HepG2 (cell line): ENCODE measurements around the gene ANKRD27. TPM values are rescaled to one million over a fixed set of nuclear protein-coding genes. Genes with fewer than 3 reads are reported as not detected.

Experiments
- ESRRA ChIP-seq: sonication (generic); formaldehyde crosslinking; IDR thresholded peaks from 2 replicates; pipeline ENCODE4 v1.5.1; 2020; ENCODE audit warnings: mild to moderate bottlenecking, low read depth, missing genetic modification reagents
- GATAD1 ChIP-seq: IDR thresholded peaks from 2 replicates; pipeline ENCODE4 v1.6.1; 2016; ENCODE audit warnings: missing genetic modification reagents, missing compliant biosample characterization
- GRHL1 ChIP-seq: sonication (generic); formaldehyde crosslinking; conservative IDR thresholded peaks from 2 replicates; pipeline ENCODE4 v1.8.0; 2022; ENCODE audit warnings: missing genetic modification reagents
- KMT2B ChIP-seq: IDR thresholded peaks from 2 replicates; pipeline ENCODE4 v1.6.1; 2016; ENCODE audit warnings: missing genetic modification reagents, missing compliant biosample characterization
- MYPOP ChIP-seq: sonication (generic); formaldehyde crosslinking; IDR thresholded peaks from 2 replicates; pipeline ENCODE4 v1.8.1; 2023; ENCODE audit warnings: mild to moderate bottlenecking, moderate library complexity, missing genetic modification reagents
- PBX3 ChIP-seq: sonication (generic); formaldehyde crosslinking; IDR thresholded peaks from 2 replicates; pipeline ENCODE4 v1.8.1; 2023; ENCODE audit warnings: missing genetic modification reagents, inconsistent platforms, borderline replicate concordance
- POGZ ChIP-seq: sonication (generic); formaldehyde crosslinking; IDR thresholded peaks from 2 replicates; pipeline ENCODE4 v1.4.0; 2020; ENCODE audit warnings: mild to moderate bottlenecking, missing genetic modification reagents
- RARA ChIP-seq: IDR thresholded peaks from 2 replicates; pipeline ENCODE4 v1.6.1; 2016; ENCODE audit warnings: missing genetic modification reagents, missing compliant biosample characterization
- SNRNP70 ChIP-seq: fragments of 200-400 bp; formaldehyde crosslinking; IDR thresholded peaks from 2 replicates; pipeline ENCODE4 v1.6.1; 2017; ENCODE audit warnings: mild to moderate bottlenecking, low read depth, low read length, moderate library complexity
- SOX6 ChIP-seq, 2 experiments: fragments of 450-650 bp in 1 of 2; sonication (generic) in 1 of 2; formaldehyde crosslinking in 1 of 2; IDR thresholded peaks; 2 replicates each; pipeline versions ENCODE4 v1.4.0 to v1.6.1; 2017 to 2020; ENCODE audit warnings: antibody characterized with exemption in 1 of 2, mild to moderate bottlenecking in 1 of 2, missing genetic modification reagents in 1 of 2
- STAG1 ChIP-seq: sonication (generic); formaldehyde crosslinking; IDR thresholded peaks from 2 replicates; pipeline ENCODE4 v1.4.0; 2020; ENCODE audit warnings: missing genetic modification reagents
- TFE3 ChIP-seq: IDR thresholded peaks from 2 replicates; pipeline ENCODE4 v1.6.1; 2016
- ZNF276 ChIP-seq: sonication (generic); formaldehyde crosslinking; IDR thresholded peaks from 2 replicates; pipeline ENCODE4 v1.4.0; 2020; ENCODE audit warnings: mild to moderate bottlenecking, low read depth, missing genetic modification reagents
- ZNF292 ChIP-seq: sonication (generic); formaldehyde crosslinking; IDR thresholded peaks from 2 replicates; pipeline ENCODE4 v1.8.1; 2022; ENCODE audit warnings: mild to moderate bottlenecking, low read depth, missing genetic modification reagents, borderline replicate concordance
- ZNF362 ChIP-seq: sonication (generic); formaldehyde crosslinking; IDR thresholded peaks from 2 replicates; pipeline ENCODE4 v1.4.0; 2020; ENCODE audit warnings: missing genetic modification reagents, mild to moderate bottlenecking, borderline replicate concordance
- ZNF564 ChIP-seq: sonication (generic); formaldehyde crosslinking; IDR thresholded peaks from 2 replicates; pipeline ENCODE4 v1.8.1; 2023; ENCODE audit warnings: mild to moderate bottlenecking, missing genetic modification reagents
- ZNF713 ChIP-seq: sonication (generic); formaldehyde crosslinking; IDR thresholded peaks from 2 replicates; pipeline ENCODE4 v1.4.0; 2020; ENCODE audit warnings: mild to moderate bottlenecking, missing genetic modification reagents
- ZNF768 ChIP-seq: sonication (generic); formaldehyde crosslinking; IDR thresholded peaks from 2 replicates; pipeline ENCODE4 v1.4.0; 2020; ENCODE audit warnings: missing genetic modification reagents
- ZNF883 ChIP-seq: sonication (generic); formaldehyde crosslinking; IDR thresholded peaks from 2 replicates; pipeline ENCODE4 v1.5.1; 2020; ENCODE audit warnings: mild to moderate bottlenecking, missing genetic modification reagents; ENCODE audit errors: not compliant biosample characterization
- ZSCAN25 ChIP-seq: sonication (generic); formaldehyde crosslinking; IDR thresholded peaks from 2 replicates; pipeline ENCODE4 v1.8.0; 2022; ENCODE audit warnings: mild to moderate bottlenecking, missing genetic modification reagents
- polyA plus RNA-seq, 8 experiments: library from polyadenylated mRNA; depleted of rRNA in 3 of 8; stranded (reverse) in 7 of 8; unstranded in 1 of 8; fragments of >200 nt; fragmentation: Illumina TruSeq in 4 of 8; extraction: Trizol in 4 of 8; gene quantifications; 2 replicates each; pipeline versions ENCODE4 v1.2.1 to v1.2.3, GENCODE V29; 2011 to 2016; ENCODE audit warnings: low read depth in 4 of 8, missing spikeins in 1 of 8, mixed read lengths in 1 of 8; ENCODE audit not compliant: insufficient read depth in 1 of 8
- total RNA-seq, 5 experiments: library from RNA; depleted of rRNA; stranded (reverse); fragments of >200 nt; fragmentation: Illumina TruSeq; extraction: Trizol; gene quantifications; 2 replicates each; pipeline ENCODE4 v1.2.3, GENCODE V29; 2016; ENCODE audit warnings: low read depth in 1 of 5

ANKRD27 gene
- total and polyA plus RNA-seq, 2 of the 13 experiments (the other 11 are each of a cell fraction or from before 2014, with no cell fraction given) = 22.2 to 23.7 TPM

GRCh38 chr19:32691291-32691951 lies 16.4 kb upstream of the ANKRD27 start, which contains the start of gene NUDT19 (continued):
- TF ChIP-seq ZNF362 = no peak
- TF ChIP-seq ZNF292 (CRISPR knock-in tag) = 0 out of 2 replicates have a peak, but pooled peaks have one; percentile 52
- 0 out of 2 replicates have a peak, but pooled peaks have one; percentile 2 for TF ChIP-seq STAG1 (CRISPR knock-in tag)
- no peak for TF ChIP-seq SOX6 (IDR thresholded peaks at IDR 0.05)
- peak; percentile 51; the same call in 1 of the 2 replicates for TF ChIP-seq SOX6 (CRISPR knock-in tag; IDR thresholded peaks at IDR 0.05)
- TF ChIP-seq ZSCAN25 (CRISPR knock-in tag) = peak; percentile 15; the same call in 1 of the 2 replicates
- TF ChIP-seq PBX3 = 0 out of 2 replicates have a peak, but pooled peaks have one; percentile 32
- TF ChIP-seq POGZ (CRISPR knock-in tag) = peak; percentile 61
- no peak for TF ChIP-seq ZNF713 (CRISPR knock-in tag)
- peak; percentile 57; the same call in 1 of the 2 replicates for TF ChIP-seq TFE3 (CRISPR knock-in tag)
- TF ChIP-seq GRHL1 (CRISPR knock-in tag) = no peak
- TF ChIP-seq KMT2B (CRISPR knock-in tag) = peak; percentile 65
- TF ChIP-seq RARA (CRISPR knock-in tag) = peak; percentile 45
- no peak for TF ChIP-seq SNRNP70
- peak; percentile 45 for TF ChIP-seq ZNF883
- TF ChIP-seq MYPOP (CRISPR knock-in tag) = no peak
- TF ChIP-seq GATAD1 (CRISPR knock-in tag) = peak; percentile 51; the same call in 1 of the 2 replicates
- TF ChIP-seq ZNF276 (CRISPR knock-in tag) = 0 out of 2 replicates have a peak, but pooled peaks have one; percentile 7
- no peak for TF ChIP-seq ZNF564 (CRISPR knock-in tag)
- TF ChIP-seq ESRRA = peak; percentile 29; the same call in 1 of the 2 replicates
- TF ChIP-seq ZNF768 (CRISPR knock-in tag) = no peak
